ENCODE data around the gene PCGF1.

The PCGF1 gene

DNA sequence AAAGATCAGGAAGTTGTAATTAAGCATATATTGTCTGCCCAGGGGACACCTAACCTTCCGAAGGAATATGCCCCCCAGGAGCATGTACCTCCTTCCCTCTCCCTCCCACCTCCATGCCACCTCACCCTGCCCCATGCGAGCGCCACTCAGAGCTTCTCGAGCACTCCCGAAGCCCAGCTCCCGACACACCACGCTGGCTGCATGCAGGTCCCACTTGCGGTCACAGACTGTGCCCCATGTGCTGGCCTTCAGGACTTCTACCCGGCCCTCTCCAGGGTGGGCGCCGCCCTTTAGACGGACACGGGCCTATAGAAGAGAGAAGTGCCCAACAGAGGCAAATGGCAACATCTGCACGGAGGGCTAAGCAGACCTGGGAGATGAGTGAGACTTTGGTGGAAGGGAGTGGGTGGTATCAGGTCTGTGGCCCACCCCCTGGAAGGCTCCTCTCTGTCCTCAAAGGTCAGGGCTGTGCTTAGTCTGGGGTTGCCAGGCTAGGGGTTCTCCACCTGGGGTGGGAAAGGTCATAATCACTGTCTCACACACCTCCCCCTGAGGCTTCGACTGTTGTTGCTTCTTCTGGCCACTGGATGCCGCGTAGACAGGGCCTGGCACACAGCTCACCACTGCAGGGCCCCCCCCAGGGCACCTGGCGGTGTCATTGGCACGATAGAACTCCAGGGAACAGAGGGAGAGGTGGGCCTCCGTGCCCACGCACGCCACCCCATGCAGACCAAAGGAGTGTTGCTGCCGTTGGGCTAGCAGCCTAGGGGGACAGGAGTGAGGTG, 28.9 kb upstream of the PCGF1 start:
- no peak for DNase-seq

DNA sequence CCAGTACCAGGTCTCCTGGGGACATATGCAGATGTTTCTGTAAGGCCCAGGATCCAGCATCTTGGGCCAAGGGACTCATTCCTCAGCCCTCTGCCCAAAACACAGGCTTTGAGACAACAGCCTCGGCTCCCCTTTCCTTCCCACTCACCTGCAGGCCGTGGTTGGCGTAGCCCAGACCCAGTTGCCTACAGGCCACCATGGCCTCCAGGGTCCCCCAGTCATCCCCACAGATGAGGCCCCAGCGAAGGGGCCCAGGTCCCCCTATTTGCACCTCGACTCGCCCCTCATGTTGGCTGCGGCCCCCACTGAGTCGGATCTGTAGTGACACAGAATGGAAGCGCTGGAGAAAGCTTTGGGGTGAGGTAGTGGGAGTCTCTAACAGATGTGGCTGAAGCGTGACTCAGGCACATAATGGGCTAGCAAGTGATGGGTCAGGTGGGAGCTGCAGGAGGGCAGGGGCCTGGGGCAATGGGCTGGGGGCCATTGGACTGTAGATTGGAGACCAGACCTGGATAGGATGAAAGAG, 28.0 kb upstream of the PCGF1 start:
- DNase-seq: no peak

GRCh38 chr2:74534411-74534810, 26.9 kb upstream of the PCGF1 start:
- no peak for DNase-seq

- no peak for DNase-seq
Measured at GRCh38 chr2:74533464-74533863, 26.0 kb upstream of the PCGF1 start.

DNA sequence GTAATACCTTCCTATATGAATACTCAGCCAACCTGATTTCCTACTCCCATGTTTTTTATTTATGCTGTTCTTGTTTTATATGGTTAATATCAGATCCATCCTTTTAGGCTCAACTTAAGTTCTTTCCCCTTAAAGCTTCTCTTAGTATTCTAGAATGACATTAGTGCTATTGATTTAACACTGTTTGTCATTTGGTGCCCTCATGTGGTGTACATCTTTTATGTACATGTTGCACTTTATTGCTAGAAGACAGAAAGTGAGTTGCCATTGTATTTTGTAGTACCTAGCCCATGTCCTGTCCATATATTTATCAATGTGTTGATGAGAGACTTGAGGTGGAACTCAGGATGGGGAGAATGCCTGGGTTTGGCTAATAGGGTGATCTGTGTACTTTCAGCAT, 24.7 kb upstream of the PCGF1 start:
- DNase-seq: no peak

DNA sequence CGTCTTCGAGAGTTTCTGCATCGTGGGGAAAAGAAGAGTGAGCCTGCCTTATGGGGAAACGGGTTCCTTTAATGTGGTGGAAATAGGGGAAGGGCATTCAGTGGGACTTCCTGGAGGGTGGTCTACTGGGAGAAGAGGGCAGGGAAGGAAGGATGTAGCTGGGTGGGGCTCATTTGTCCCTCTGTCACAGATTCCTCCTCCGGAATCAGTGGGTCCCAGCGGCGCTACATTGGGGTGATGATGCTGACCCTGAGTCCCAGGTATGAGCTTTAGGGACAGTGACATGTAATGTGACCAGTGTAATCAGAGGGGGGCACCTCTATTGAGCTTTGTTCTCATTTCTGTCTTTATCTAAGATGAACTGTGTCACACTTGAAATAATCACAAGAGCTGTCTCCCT, 24.2 kb upstream of the PCGF1 start:
- DNase-seq: no peak

DNA sequence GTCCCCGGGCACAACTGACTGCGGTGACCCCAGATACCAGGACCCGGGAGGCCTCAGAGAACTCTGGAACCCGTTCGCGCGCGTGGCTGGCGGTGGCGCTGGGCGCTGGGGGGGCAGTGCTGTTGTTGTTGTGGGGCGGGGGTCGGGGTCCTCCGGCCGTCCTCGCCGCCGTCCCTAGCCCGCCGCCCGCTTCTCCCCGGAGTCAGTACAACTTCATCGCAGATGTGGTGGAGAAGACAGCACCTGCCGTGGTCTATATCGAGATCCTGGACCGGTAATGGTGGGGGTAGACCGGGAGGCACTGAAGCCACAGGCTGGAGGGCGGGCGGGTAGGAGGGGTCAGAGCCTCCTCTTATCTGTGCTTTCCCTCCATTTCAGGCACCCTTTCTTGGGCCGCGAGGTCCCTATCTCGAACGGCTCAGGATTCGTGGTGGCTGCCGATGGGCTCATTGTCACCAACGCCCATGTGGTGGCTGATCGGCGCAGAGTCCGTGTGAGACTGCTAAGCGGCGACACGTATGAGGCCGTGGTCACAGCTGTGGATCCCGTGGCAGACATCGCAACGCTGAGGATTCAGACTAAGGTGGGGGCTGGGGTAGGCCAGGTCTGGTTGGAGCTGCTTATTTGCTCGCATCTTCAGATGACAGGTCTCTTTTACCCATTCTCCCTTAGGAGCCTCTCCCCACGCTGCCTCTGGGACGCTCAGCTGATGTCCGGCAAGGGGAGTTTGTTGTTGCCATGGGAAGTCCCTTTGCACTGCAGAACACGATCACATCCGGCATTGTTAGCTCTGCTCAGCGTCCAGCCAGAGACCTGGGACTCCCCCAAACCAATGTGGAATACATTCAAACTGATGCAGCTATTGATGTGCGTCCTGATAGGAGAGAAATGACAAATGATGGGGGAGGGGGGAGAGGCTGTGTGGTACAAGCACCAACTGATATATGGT, 23.0 kb upstream of the PCGF1 start:
- DNase-seq: peak in 1 of 2 experiments; percentile 26

DNA sequence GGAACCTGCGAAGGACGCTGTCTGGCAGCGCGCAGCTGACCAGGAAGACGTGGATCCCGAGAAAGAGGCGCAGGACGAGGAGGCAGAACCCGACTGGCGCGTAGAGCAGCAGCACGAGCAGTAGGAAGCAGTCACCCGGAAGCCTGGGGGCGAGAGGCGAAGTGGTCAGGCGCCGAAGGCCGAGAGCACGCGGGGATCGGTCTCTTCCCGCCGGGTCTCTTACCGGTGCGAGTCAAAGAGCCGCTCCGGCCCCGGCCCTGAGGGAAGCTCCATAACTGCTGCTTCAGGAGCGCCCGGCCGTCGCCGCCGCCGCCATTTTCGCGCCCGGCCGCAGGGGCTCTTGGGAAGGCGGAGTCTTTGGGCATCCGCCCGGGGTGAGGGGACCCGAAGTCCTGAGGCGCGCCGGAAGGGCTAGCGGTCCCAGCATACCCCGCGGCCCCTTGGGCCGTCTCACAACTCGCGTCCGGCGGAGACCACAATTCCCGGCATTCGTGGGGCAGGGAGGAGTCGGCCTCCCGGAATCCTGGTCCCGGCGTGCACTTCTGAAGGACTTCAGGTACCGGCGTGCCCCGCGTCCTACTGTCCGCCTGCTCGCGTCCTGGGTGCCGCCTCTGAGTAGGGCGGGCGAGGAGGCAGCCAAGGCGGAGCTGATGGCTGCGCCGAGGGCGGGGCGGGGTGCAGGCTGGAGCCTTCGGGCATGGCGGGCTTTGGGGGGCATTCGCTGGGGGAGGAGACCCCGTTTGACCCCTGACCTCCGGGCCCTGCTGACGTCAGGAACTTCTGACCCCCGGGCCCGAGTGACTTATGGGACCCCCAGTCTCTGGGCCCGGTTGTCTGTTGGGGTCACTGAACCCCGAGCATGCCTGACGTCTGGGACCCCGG, 22.1 kb upstream of the PCGF1 start, which contains the start of the genes AUP1 and HTRA2:
AUP1 (minus strand) TSS at position 350 of the 882 bp plus-strand sequence; CDS start at position 273, 77 bp downstream.
HTRA2 (plus strand) TSS at position 577 of the 882 bp plus-strand sequence; CDS start at position 651, 74 bp downstream.
- DNase-seq: peak; percentile 79 to 81

DNA sequence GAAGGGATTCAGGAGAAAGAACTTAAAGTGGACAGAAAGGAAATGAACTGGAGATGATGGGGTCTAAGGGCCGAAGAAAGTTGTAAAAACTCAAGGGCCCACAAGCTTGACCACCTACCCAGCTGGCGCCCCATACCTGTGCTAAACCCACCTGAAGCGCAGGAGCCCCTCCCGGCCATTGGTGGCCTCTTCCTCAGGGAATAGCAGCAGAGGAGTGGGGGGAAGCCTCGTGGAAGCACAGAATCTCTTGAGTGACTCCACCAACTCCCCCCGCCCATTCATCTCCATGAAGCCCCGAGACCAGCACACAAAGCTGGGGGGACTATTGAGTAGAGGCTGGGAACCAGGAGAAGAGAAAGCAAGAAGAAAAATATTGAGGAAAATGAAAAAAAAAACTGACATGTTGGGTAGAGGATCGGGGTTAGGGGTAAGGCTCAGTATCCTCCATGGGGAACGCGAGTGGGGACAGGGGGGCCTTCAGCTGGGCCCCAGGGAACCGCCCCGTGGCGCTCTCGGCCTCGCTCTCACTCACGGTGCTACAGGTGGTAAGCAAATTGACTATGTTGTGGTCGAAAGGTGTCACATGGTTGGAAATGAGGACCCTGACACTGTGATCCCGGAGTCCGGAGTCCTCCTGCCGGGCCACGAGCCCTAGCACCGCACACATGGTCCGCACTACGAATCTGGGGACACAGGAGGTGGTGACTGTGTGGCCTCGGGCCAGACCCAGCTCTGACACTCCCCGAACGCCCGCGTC, 21.3 kb upstream of the PCGF1 start:
- no peak for DNase-seq

DNA sequence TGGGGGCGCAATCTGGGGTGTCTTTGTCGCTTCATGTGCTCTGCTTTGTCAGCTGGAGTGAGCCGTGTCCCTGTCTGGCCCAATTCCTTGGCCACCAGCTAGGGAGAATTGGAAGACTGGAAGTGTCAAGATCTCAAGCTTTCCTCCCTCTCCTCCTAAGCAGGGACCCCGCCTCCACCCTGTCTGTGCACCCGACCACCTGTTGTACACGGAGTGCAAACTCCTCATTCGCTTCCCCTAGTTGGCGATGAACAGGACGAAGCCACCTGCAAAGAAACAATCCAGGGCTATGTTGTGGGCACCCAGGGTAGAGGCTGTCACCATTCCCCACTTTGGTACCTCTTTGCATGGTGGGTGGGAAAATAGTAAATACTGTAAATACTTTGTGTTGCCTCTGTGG, 20.2 kb upstream of the PCGF1 start:
- DNase-seq: no peak

DNA sequence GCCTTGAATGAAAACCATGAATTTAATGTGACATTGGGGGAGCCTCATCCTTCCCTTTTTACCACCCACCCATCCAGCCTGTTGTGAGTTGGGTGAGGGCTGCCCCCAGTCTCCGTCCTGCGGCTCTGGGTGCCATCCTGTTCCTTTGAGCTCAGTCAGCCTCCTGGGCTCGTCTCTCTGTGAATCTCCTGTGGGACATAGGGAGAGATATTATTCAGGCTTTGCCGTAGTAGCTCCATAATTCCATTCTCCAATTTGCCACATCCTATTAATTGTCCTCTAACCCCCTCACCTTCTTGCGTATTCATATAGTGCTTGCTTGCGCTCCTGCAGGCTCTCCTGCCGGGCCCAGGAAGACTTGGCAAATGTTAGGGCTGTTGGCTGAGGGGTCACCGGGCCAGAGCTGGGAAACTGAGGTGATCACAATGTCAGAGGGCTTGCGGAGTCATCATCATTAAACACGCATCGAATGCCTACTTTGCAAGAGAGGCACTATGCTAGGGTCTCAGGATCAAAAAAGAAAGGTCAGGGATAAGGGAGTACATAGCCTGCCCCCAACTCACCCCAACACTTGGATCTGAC, 19.2 kb upstream of the PCGF1 start:
- DNase-seq: no peak

- no peak for DNase-seq
Measured at GRCh38 chr2:74525717-74526648, 18.5 kb upstream of the PCGF1 start, which contains the start of gene DQX1. Gene DQX1, minus strand, starts transcription at chr2:74526231. Its CDS starts 502 bp downstream, at chr2:74525729.

- DNase-seq: no peak
Measured at GRCh38 chr2:74524955-74525716, 17.6 kb upstream of the PCGF1 start.

- no peak for DNase-seq
Measured at GRCh38 chr2:74524005-74524404, 16.5 kb upstream of the PCGF1 start.

- DNase-seq: no peak
Measured at GRCh38 chr2:74522516-74522915, 15.0 kb upstream of the PCGF1 start.

DNA sequence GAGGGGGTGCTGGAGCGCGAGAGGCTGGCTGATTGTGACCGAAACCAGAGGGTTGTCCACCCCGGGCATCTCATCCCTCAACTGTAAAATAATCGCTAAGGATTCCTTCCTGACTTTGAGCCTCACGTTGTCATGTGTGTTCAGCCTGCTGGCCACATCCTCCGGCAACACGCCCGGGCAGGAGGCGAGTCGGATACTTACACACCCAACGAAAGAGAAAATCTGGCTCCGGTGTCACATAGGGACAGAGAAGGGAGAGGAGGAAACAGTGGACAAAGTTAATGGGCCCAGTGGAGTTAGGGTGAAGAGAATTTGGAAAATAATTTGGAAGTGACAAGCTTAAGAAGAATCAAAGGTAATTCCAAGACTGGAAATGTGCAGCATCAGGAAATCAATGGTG, 9.2 kb upstream of the PCGF1 start:
- DNase-seq: no peak

- peak; percentile 73 to 75 for DNase-seq
Measured at GRCh38 chr2:74515981-74516633, 8.6 kb upstream of the PCGF1 start.

- no peak for DNase-seq
Measured at GRCh38 chr2:74515271-74515980, 7.9 kb upstream of the PCGF1 start.

Measured in activated CD4-positive, alpha-beta T cell treated with anti-CD3 and anti-CD28 coated beads, Interleukin-2, amount 50 U/mL, for 4 hours (primary cell).